Heart left ventricle (tissue), 13 donors: ENCODE results near the gene FAU.

Experiments
- CTCF ChIP-seq, 12 donors: fragments of 200-600 bp; sonication (generic) in 4 of 12; IDR thresholded peaks; one replicate each; pipeline versions ENCODE4 v1.5.0 to v1.8.0; 2018 to 2022; ENCODE audit warnings: antibody characterized with exemption in 12 of 12, mild to moderate bottlenecking in 5 of 12
- POLR2A ChIP-seq, 2 donors: fragments of 450-650 bp; IDR thresholded peaks; one replicate each; pipeline ENCODE4 v1.6.1; 2017; ENCODE audit warnings: antibody characterized with exemption in 2 of 2, mild to moderate bottlenecking in 2 of 2, moderate library complexity in 2 of 2
- donor health status: ischemic (EF 13 %, LVEDD 7.1; RV severe dilation, severe dysfunction).
- donor health status: DM: no; HTN: yes; CAD: no.
- donor health status: DM: no; HTN: no; CAD: no.
- donor health status: ischemic (EF 25% LVEDD 6.9; RV normal size, moderate dysfunction).
- donor health status: ischemic (EF 25% LVEDD 5.7; RV mildly dilated, moderate dysfunction).
- donor health status: ischemic (EF 35%, LVEDD 5.7; RV mildly dilated, moderate dysfunction).
- donor health status: nonischemic (EF 11% LVEDD 7.7; RV severe dilation, severe dysfunction).
- donor health status: DM: yes; HTN: yes; CAD: no.
- donor health status: PGD.
- donor health status: ischemic (EF 29% LVEDD 5.4; RV normal size, mild dysfunction).
- donor health status: nonischemic (EF 23%, LVEDD 6.1; RV moderate dilation, normal function).

- no peak for TF ChIP-seq CTCF (IDR thresholded peaks at IDR 0.05)
- no peak for TF ChIP-seq POLR2A (IDR thresholded peaks at IDR 0.05)
Observed at GRCh38 chr11:65126624-65127274, 4.8 kb upstream of the FAU start.
